HG02588 (cell line): ENCODE data around the gene ZFAND4.
"Not testable (repeated sequence)": the region's sequence is repeated elsewhere in the genome, so short reads cannot be mapped to it uniquely, and the experiment has no call there.

Experiments used
- ATAC-seq: cut with Tn5 transposase; IDR thresholded peaks from one replicate; pipeline ENCODE4 v1.9.1; 2021; ENCODE audit warnings: mild to moderate bottlenecking, moderate library complexity; ENCODE audit not compliant: unreplicated experiment

ZFAND4 gene

GRCh38 chr10:45672181-45673073 lies at the start of gene ZFAND4:
Gene ZFAND4, minus strand, starts transcription at chr10:45672772. Its CDS starts 9,047 bp downstream, at chr10:45663725.
- ATAC-seq, result peak; percentile 96

GRCh38 chr10:45721503-45721902 lies 48.9 kb upstream of the ZFAND4 start:
- not testable (repeated sequence) for ATAC-seq

- not testable (repeated sequence) for ATAC-seq
Measured at GRCh38 chr10:45717642-45718041, 45.1 kb upstream of the ZFAND4 start.

GRCh38 chr10:45717053-45717452 lies 44.5 kb upstream of the ZFAND4 start:
- ATAC-seq, result not testable (repeated sequence)

- not testable (repeated sequence) for ATAC-seq
Measured at GRCh38 chr10:45711223-45711622, 38.7 kb upstream of the ZFAND4 start.

GRCh38 chr10:45710200-45710796 lies 37.7 kb upstream of the ZFAND4 start:
- ATAC-seq, result peak; percentile 92

- ATAC-seq, result not testable (repeated sequence)
Measured at GRCh38 chr10:45678467-45678866, 5.9 kb upstream of the ZFAND4 start.

- no peak for ATAC-seq
Measured at GRCh38 chr10:45675388-45675787, 2.8 kb upstream of the ZFAND4 start.

- ATAC-seq, result no peak
Measured at GRCh38 chr10:45673074-45673648, 589 bp upstream of the ZFAND4 start.

GRCh38 chr10:45671300-45671699 lies 1.3 kb downstream of the ZFAND4 start:
- ATAC-seq, result not testable (repeated sequence)

- ATAC-seq, result not testable (repeated sequence)
Measured at GRCh38 chr10:45669897-45670296, 2.7 kb downstream of the ZFAND4 start.

- no peak for ATAC-seq
Measured at GRCh38 chr10:45660876-45661411, 11.6 kb downstream of the ZFAND4 start.

- ATAC-seq, result no peak
Measured at GRCh38 chr10:45657033-45657926, 15.3 kb downstream of the ZFAND4 start.

GRCh38 chr10:45655219-45655618 lies 17.4 kb downstream of the ZFAND4 start:
- no peak for ATAC-seq

GRCh38 chr10:45654753-45655141 lies 17.8 kb downstream of the ZFAND4 start:
- ATAC-seq, result not testable (repeated sequence)

- ATAC-seq, result peak; percentile 69
Measured at GRCh38 chr10:45653454-45653853, 19.1 kb downstream of the ZFAND4 start.

GRCh38 chr10:45652511-45652910 lies 20.1 kb downstream of the ZFAND4 start:
- no peak for ATAC-seq

- no peak for ATAC-seq
Measured at GRCh38 chr10:45649296-45649695, 23.3 kb downstream of the ZFAND4 start.

GRCh38 chr10:45647118-45647517 lies 25.5 kb downstream of the ZFAND4 start:
- no peak for ATAC-seq

- ATAC-seq, result no peak
Measured at GRCh38 chr10:45646384-45647050, 26.1 kb downstream of the ZFAND4 start.
